ENCODE measurements around the gene LATS1.

DNA sequence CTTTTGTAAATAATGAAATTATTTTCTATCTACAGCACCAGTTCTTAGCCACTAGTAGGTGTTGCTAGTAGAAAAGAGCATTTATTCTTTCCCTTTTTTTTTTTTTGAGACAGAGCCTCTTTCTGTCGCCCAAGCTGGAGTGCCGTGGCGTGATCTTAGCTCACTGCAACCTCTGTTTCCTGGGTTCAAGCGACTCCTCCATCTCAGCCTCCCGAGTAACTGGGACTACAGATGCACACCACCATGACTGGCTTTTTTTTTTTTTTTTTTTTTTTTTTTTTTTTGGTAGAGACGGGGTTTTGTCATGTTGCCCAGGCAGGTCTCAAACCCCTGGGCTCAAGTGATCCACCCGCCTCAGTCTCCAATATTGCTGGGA is 38.3 kb upstream of the LATS1 start:
- TF ChIP-seq POLR2AphosphoS5 (IDR thresholded peaks at IDR 0.05) (no peak), TAF1 (IDR thresholded peaks at IDR 0.05; ENCODE audit: low read depth) (no peak)
- TF ChIP-seq, protein P1, sequence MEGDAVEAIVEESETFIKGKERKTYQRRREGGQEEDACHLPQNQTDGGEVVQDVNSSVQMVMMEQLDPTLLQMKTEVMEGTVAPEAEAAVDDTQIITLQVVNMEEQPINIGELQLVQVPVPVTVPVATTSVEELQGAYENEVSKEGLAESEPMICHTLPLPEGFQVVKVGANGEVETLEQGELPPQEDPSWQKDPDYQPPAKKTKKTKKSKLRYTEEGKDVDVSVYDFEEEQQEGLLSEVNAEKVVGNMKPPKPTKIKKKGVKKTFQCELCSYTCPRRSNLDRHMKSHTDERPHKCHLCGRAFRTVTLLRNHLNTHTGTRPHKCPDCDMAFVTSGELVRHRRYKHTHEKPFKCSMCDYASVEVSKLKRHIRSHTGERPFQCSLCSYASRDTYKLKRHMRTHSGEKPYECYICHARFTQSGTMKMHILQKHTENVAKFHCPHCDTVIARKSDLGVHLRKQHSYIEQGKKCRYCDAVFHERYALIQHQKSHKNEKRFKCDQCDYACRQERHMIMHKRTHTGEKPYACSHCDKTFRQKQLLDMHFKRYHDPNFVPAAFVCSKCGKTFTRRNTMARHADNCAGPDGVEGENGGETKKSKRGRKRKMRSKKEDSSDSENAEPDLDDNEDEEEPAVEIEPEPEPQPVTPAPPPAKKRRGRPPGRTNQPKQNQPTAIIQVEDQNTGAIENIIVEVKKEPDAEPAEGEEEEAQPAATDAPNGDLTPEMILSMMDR (IDR thresholded peaks at IDR 0.05; ENCODE audit: poor library complexity, severe bottlenecking) = no peak

Data from neural cell (in vitro differentiated cells).